HG02642 (cell line): ENCODE data around the gene EGLN1.

Experiments used
- ATAC-seq: cut with Tn5 transposase; IDR thresholded peaks from one replicate; pipeline ENCODE4 v1.9.1; 2021; ENCODE audit warnings: mild to moderate bottlenecking; ENCODE audit not compliant: unreplicated experiment, poor library complexity

The EGLN1 gene

DNA sequence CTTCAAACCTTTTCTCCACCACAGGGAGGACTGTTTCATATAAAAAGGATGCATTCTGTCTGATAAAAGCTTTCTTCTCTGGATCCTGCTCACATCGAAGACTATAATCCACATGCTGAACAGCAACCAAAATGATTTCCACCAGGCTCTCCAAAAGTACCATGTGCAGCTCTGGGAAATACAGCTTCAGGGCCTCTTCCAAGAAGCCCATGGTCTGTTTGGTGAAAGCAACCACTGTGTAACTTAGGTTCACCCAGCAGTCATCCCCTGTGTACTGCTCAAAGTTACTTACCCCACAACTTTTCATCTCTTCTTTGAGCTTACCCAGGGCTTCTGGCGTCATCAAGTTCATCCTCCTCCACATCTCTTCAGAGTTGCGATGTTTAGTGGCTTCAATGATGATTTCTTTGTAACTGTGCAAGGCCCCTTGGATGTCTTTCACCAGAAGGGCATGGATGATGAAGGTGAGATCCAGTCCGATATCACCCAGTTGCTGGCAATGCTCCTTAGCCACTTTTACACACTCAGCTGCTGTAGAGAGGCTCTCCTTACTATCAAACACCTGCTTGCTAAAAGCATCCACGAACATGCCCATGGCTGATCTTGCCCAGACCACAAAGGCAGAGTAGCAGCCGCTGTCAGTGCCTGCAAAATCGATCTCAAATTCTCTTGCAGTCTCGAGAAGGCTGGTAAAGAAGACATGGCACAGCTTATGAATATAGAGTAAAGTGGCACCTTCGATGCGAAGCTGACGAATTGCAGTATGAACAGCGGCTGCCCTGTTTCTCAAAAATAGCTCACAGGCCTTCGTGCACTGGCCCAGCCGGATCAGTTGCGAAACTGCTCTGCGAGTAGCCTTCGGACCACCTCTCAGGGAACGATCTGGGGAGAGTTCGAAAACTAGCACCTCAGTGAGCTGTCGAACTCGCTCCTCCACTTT is 86.2 kb downstream of the EGLN1 start:
- no peak for ATAC-seq

DNA sequence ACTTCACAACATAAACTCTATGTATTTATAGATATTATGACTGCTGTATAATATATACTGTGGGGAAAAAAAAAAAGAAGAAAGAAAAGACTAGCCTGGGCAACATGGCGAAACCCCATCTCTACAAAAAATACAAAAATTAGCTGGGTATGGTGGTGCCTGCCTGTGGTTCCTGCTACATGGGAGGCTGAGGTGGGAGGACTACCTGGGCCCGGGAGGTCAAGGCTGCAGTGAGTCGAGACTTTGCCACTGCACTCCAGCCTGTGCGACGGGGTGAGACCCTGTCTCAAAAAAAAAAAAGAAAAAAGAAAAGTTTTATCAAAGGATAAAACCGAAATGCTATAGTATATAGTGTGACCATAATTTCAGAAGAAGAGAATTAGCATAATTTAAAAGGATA is 87.1 kb downstream of the EGLN1 start:
- ATAC-seq, result no peak

DNA sequence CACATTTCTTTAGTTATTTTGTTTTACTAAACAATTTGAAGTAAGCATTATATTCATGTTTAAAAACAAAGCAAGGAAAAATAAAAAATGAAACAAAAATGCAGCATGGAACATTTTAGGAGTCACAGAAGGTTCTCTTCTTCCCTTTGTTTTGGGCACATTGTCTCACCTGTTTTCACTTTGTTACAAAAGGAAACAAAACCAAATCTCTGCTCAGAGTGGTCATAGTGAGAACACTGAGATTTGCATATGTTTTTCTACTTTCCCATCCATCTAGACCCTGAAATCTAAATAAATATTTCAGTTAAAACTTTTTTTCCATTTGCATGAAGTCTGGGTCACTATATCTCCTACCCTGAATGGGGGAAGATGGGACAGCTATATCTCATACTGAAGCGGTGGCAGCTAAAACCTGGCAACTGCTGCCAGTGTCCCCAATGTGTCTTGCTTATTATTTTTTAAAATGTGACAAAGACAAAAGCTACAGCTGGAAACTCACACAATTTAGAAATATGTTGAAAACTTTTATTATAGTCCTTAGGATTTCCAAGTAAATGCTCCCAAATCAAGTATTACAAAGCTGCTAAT is 87.9 kb downstream of the EGLN1 start:
- no peak for ATAC-seq

DNA sequence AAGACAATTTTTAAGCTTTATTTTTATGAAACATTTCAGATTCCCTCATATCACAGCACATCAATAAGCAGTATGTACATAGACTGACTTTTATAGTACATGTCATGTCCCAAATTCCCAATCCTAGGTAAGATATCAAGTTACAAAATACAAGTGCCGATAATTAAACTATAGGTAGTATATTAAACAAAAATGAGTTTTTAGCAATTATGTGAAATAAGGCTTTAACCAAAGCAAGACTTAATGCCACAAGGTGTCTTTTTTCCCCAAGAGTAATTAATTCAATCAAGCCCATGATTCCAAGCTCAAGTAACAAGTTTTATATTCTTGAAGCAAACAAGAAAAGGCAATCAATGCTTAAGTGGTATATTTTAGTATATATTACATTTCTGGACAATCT is 89.3 kb downstream of the EGLN1 start:
- ATAC-seq, result no peak

DNA sequence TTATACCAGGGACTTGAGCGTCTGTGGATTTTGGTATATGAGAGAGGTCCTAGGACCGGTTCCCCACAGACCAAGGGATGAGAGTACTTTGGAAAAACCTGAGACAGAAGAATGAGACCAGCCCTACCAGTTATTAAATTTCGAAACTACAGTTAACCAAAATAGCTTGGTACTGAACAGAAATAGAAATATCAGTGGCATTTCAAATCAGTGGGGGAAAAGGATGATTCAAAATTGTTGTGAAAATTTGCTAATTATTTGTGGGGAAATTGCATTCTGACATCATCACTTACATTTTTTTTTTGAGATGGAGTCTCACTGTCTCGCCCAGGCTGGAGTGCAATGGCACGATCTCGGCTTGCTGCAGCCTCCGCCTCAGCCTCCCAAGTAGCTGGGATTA is 92.6 kb downstream of the EGLN1 start:
- ATAC-seq, result no peak

DNA sequence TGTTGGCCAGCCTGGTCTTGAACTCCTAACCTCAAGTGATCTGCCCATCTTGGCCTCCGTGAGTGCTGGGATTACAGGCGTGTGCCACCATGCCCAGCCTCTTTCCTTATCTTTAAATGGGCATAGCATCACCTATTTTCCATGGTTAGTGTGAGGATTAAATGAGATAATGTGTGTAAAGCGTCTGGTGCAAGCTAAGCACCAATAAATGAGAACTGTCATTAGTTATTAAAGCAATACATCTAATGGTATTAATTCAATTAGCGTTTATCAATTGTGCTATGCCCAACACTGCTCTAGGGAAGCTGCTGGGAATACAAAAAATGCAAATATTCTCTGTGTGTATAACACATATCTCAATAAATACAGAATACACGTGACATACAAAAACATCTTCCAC is 94.5 kb downstream of the EGLN1 start:
- no peak for ATAC-seq

DNA sequence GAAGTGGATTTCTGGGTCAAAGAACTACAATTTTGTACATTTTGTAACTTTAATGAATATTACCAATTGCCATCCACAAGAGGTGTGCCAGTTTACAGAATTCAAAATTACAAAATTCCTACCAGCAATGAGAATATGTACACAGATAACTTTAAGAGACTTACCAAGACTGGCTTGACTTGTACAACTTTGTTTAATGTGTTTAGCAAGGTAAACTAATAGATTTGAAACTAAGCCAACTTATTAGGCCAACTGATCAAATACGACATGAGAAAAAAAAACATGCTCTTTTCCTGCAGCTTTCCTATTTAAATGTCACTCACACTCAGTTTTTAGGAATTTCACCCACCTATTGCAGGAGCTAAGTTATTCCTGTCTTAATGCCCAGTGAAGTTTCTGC is 95.8 kb downstream of the EGLN1 start:
- ATAC-seq, result no peak

DNA sequence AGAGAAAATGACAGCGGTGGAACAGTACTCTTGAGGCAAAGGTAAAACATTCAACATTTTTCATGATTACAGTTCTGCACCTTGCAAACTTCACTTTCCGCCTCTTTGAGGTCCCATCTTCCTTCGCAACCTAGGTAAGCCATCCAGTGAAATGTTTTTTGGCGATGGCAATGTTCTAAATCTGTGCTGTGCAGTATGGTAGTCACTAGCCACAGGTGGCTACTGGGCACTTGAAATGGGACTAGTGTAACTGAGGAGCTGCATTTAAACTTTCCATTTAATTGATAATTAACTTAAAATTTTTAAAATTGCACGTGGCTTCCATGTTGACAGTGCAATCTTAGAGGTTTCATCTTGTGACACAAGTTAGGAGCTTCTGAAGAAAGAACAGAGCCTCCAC is 97.4 kb downstream of the EGLN1 start:
- ATAC-seq, result no peak

DNA sequence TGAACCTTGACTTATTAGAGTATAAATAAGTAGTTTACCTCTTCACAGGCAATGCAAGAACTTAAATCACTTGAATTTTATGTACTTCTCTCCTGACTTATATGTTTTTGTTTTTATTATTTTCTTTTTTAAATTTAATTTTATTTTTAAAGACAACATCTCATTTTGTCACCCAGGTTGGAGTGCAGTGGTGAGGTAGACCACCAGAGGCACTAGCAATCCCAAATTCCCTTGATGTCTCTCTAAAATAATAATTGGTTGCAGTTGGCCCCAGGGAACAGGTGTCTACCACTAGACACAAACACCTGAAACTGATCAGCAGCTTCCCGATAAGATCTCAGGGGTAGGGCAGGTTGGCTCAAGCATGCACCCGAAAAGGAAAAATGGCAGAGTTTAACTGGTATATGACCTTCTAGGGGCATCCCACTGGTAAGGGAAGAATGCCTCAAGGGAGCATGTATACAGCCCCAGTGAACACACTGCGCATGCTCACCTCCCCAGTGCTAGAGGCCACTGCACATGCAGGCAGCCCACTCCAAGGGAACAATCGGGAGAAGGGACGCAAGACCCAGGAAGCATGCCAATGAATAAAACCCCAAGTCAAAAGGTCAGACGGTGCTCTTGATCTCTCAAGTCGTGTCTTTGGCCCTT is 99.1 kb downstream of the EGLN1 start:
- no peak for ATAC-seq

DNA sequence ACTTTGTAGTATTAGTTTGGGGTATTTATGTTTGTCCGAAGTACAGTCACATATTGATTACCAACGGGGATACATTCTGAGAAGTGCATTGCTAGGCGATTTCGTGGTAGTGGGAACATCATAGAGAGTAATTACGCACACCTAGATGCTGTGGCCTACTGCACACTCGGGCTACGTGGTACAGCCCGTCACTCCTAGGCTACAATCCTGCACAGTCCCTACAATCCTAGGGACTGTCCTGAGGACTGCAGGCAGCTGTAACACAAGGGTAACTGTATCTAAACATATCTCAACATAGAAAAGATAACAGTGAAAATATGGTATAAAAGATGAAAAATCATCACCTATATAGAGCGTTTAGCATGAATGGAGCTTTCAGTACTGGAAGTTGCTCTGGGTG is 103.0 kb downstream of the EGLN1 start:
- no peak for ATAC-seq

DNA sequence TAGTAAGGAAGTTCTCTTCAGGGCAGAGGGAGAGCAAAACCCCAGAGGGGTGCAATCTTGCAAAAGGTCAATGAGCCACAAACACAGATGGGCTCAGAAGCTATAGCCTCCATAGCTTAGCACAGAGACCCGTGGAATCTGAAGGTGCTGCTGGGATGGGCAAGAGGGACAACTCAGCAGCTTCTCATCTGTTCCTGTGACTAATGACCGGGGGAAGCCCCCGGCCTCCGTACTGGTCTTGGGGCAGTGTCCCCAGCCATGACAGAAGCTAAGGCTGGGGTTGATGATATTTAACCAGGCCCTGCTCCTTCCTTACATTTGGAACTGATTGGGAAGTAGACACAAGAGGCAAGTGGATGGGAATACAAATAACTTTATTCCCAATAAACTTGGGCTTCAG is 103.5 kb downstream of the EGLN1 start:
- no peak for ATAC-seq

DNA sequence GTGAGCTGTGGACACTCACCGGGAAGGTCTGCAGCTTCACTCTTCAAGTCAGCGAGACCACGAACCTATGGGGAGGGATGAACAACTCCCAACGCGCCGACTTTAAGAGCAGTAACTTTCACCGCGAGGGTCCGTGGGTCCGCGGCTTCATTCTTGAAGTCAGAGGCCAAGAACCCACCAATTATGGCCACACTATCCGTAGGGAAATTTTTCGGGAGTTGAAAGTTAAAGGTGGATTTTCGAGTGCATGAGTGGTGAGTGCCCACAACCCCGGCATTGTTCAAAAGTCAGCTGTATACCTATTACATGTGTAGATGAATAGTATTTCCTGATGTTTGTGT is 104.1 kb downstream of the EGLN1 start:
- no peak for ATAC-seq

DNA sequence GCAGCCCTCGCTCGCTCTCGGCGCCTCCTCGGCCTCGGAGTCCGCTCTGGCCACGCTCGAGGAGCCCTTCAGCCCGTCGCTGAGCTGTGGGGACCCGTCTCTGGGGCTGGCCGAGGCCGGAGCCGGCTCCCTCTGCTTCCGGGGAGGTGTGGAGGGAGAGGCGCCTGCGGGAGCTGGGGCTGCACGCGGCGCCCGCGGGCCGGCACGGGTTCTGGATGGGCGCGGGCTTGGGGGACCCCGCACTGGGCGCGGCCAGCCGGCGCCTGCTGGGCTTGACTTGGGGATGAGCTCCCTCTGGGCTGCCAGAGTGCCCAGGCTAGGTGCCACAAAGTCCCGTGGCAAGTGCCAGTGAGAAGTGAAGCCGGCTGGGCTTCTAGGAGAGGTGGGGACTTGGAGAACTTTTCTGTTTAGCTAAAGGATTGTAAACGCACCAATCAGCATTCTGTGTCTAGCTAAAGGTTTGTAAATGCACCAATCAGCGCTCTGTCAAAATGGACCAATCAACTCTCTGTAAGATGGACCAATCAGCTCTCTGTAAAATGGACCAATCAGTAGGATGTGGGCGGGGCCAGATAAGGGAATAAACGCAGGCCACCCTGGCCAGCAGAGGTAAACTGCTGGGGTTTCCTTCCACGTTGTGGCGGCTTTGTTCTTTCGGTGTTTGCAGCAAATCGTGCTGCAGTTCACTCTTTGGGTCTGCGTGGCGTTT is 104.6 kb downstream of the EGLN1 start:
- no peak for ATAC-seq

DNA sequence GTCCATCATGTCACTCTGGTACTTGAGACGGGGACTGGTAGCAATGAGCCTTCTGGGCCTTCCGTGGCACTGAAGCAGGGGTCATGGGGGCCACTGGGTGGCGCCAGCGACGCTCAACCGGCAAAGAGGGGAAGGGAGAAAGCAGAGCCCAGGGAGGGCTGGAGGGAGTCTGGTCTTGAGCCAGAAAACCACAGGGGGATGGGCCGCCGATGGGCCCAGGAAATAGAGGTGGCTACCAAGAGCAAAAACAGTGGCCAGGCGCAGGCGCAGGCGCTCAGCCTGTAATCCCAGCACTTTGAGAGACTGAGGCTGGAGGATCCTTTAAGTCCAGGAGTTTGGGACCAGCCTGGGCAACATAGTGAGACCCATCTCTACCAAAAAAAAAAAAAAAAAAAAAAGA is 106.2 kb downstream of the EGLN1 start:
- peak; percentile 81 for ATAC-seq
